H9 (cell line): ENCODE results near the gene HECW1. TPM values are rescaled to one million over a fixed set of nuclear protein-coding genes. Genes with fewer than 3 reads are reported as not detected.

Experiments used
- DNase-seq: peaks from one replicate; pipeline ENCODE4 v3.0.0-alpha.2; 2017
- H2AFZ ChIP-seq: one replicate; pipeline ENCODE4 v1.6.1; 2013; ENCODE audit warnings: mild to moderate bottlenecking, low read length, control low read depth, moderate library complexity
- H2AK5ac ChIP-seq: 2 replicates; pipeline ENCODE4 v1.6.1; 2013; ENCODE audit warnings: low read length, control low read depth, mixed read lengths; ENCODE audit not compliant: insufficient read length
- H2BK120ac ChIP-seq: one replicate; pipeline ENCODE4 v1.6.1; 2013; ENCODE audit warnings: low read depth, mild to moderate bottlenecking, low read length, control low read depth, inconsistent platforms; ENCODE audit not compliant: poor library complexity, severe bottlenecking
- H2BK12ac ChIP-seq: 2 replicates; pipeline ENCODE4 v1.6.1; 2013; ENCODE audit warnings: low read length, control low read depth, mixed read lengths, low read depth; ENCODE audit not compliant: insufficient read length
- H2BK15ac ChIP-seq: 2 replicates; pipeline ENCODE4 v1.6.1; 2013; ENCODE audit warnings: low read depth, low read length, control low read depth
- H2BK20ac ChIP-seq: one replicate; pipeline ENCODE4 v1.6.1; 2013; ENCODE audit warnings: low read depth, mild to moderate bottlenecking, low read length, control low read depth, inconsistent platforms; ENCODE audit not compliant: poor library complexity, severe bottlenecking
- H2BK5ac ChIP-seq: 2 replicates; pipeline ENCODE4 v1.6.1; 2013; ENCODE audit warnings: low read length, control low read depth, mixed read lengths; ENCODE audit not compliant: insufficient read length
- H3K14ac ChIP-seq: 2 replicates; pipeline ENCODE4 v1.6.1; 2013; ENCODE audit warnings: low read length, control low read depth; ENCODE audit not compliant: insufficient read depth
- H3K18ac ChIP-seq: 2 replicates; pipeline ENCODE4 v1.6.1; 2013; ENCODE audit warnings: low read depth, mild to moderate bottlenecking, mixed read lengths, low read length, control low read depth; ENCODE audit not compliant: insufficient read length
- H3K23ac ChIP-seq: 2 replicates; pipeline ENCODE4 v1.6.1; 2013; ENCODE audit warnings: low read length, control low read depth, mixed read lengths, low read depth; ENCODE audit not compliant: insufficient read length
- H3K23me2 ChIP-seq: 2 replicates; pipeline ENCODE4 v1.6.1; 2013; ENCODE audit warnings: low read depth, mild to moderate bottlenecking, mixed read lengths, low read length, control low read depth; ENCODE audit not compliant: insufficient read length, poor library complexity, severe bottlenecking
- H3K27ac ChIP-seq: 2 replicates; pipeline ENCODE4 v1.5.1; 2013; ENCODE audit warnings: low read length, control low read depth, mixed read lengths, low read depth; ENCODE audit not compliant: insufficient read length
- H3K27me3 ChIP-seq: 2 replicates; pipeline ENCODE4 v1.6.1; 2013; ENCODE audit warnings: low read length, control low read depth, inconsistent platforms; ENCODE audit not compliant: insufficient read depth
- H3K4ac ChIP-seq: 2 replicates; pipeline ENCODE4 v1.6.1; 2013; ENCODE audit warnings: low read depth, mild to moderate bottlenecking, control low read depth, inconsistent platforms, low read length, moderate library complexity
- H3K4me1 ChIP-seq: 2 replicates; pipeline ENCODE4 v1.6.1; 2013; ENCODE audit warnings: low read length, control low read depth, inconsistent platforms; ENCODE audit not compliant: insufficient read depth
- H3K4me2 ChIP-seq: 2 replicates; pipeline ENCODE4 v1.6.1; 2013; ENCODE audit warnings: low read length, control low read depth, mixed read lengths; ENCODE audit not compliant: insufficient read length, insufficient read depth
- H3K56ac ChIP-seq: 2 replicates; pipeline ENCODE4 v1.6.1; 2013; ENCODE audit warnings: low read depth, mild to moderate bottlenecking, mixed read lengths, low read length, control low read depth; ENCODE audit not compliant: insufficient read length
- H3K79me1 ChIP-seq: 2 replicates; pipeline ENCODE4 v1.6.1; 2013; ENCODE audit warnings: low read depth, mild to moderate bottlenecking, moderate library complexity, low read length, control low read depth, inconsistent platforms; ENCODE audit not compliant: insufficient read depth, poor library complexity, severe bottlenecking
- H3K79me2 ChIP-seq: 2 replicates; pipeline ENCODE4 v1.6.1; 2013; ENCODE audit warnings: low read length, control low read depth, inconsistent platforms; ENCODE audit not compliant: insufficient read depth
- H3K9ac ChIP-seq: 2 replicates; pipeline ENCODE4 v1.6.1; 2013; ENCODE audit warnings: low read length, control low read depth, mixed read lengths; ENCODE audit not compliant: insufficient read length; ENCODE audit errors: extremely low read depth
- H3K9me3 ChIP-seq: one replicate; pipeline ENCODE4 v1.6.1; 2013; ENCODE audit warnings: low read depth, low read length, inconsistent platforms; ENCODE audit not compliant: control insufficient read depth
- H3T11ph ChIP-seq: one replicate; pipeline ENCODE4 v1.6.1; 2013; ENCODE audit warnings: mild to moderate bottlenecking, low read length, control low read depth, inconsistent platforms
- H4K20me1 ChIP-seq: one replicate; pipeline ENCODE4 v1.6.1; 2013; ENCODE audit not compliant: control insufficient read depth, insufficient read length, insufficient read depth
- H4K5ac ChIP-seq: 2 replicates; pipeline ENCODE4 v1.6.1; 2013; ENCODE audit warnings: low read depth, mild to moderate bottlenecking, mixed read lengths, low read length, control low read depth; ENCODE audit not compliant: insufficient read length
- H4K8ac ChIP-seq: replicated peaks from 2 replicates; pipeline ENCODE4 v1.6.1; 2013; ENCODE audit warnings: low read length, control low read depth, mixed read lengths, low read depth; ENCODE audit not compliant: insufficient read length
- H4K91ac ChIP-seq: 2 replicates; pipeline ENCODE4 v1.6.1; 2013; ENCODE audit warnings: low read depth, mild to moderate bottlenecking, moderate library complexity, mixed read lengths, low read length, control low read depth; ENCODE audit not compliant: insufficient read length
- H3K27ac Mint-ChIP-seq, 3 experiments: 2 replicates in 2 of 3; 3 replicates in 1 of 3; pipeline ENCODE4 v1.8.0; 2020 to 2021; ENCODE audit warnings: mixed read lengths in 3 of 3, mild to moderate bottlenecking in 1 of 3, moderate library complexity in 1 of 3
- H3K27me3 Mint-ChIP-seq: 2 replicates; pipeline ENCODE4 v1.8.0; 2021; ENCODE audit warnings: low read depth, mild to moderate bottlenecking, moderate library complexity, mixed read lengths
- H3K36me3 Mint-ChIP-seq, 3 experiments: 2 replicates in 2 of 3; 3 replicates in 1 of 3; pipeline ENCODE4 v1.8.0; 2020 to 2021; ENCODE audit warnings: low read depth in 3 of 3, mixed read lengths in 3 of 3; ENCODE audit not compliant: insufficient read depth in 1 of 3
- H3K4me1 Mint-ChIP-seq, 2 experiments: 2 replicates each; pipeline ENCODE4 v1.8.0; 2020; ENCODE audit warnings: mixed read lengths in 2 of 2
- H3K4me3 Mint-ChIP-seq, 2 experiments: 2 replicates in 1 of 2; 3 replicates in 1 of 2; pipeline ENCODE4 v1.8.0; 2020 to 2021; ENCODE audit warnings: mild to moderate bottlenecking in 2 of 2, mixed read lengths in 2 of 2, moderate library complexity in 1 of 2
- H3K9me3 Mint-ChIP-seq, 2 experiments: 2 replicates in 1 of 2; 3 replicates in 1 of 2; pipeline ENCODE4 v1.8.0; 2020; ENCODE audit warnings: mild to moderate bottlenecking in 2 of 2, mixed read lengths in 2 of 2, moderate library complexity in 1 of 2
- WGBS: extraction: QIAGEN DNeasy Blood & Tissue Kit; methylation state at CpG from one replicate; pipeline ENCODE4 v1.1.7; 2013; ENCODE audit warnings: missing lambda C conversion rate, low lambda C conversion rate, mixed read lengths; ENCODE audit not compliant: insufficient read length; ENCODE audit errors: extremely low coverage; 5-methylcytosine and 5-hydroxymethylcytosine counted together
- microRNA-seq: library from miRNA; unstranded; fragments of <30 nt; microRNA quantifications from one replicate; pipeline ENCODE4, GENCODE V29; 2020; ENCODE audit warnings: borderline microRNAs expressed
- total RNA-seq: library from RNA; stranded (reverse); gene quantifications from 2 replicates; pipeline ENCODE4 v1.2.1, GENCODE V29; 2021
- TF ChIP-seq, protein P1 (sequence below): fragments of 200-600 bp; sonication (generic); conservative IDR thresholded peaks from 3 replicates; pipeline ENCODE4 v1.8.0; 2021; ENCODE audit warnings: antibody characterized with exemption, mild to moderate bottlenecking

The HECW1 gene
- total RNA-seq, 1 experiment from 2014 or later = 5.0 TPM

DNA sequence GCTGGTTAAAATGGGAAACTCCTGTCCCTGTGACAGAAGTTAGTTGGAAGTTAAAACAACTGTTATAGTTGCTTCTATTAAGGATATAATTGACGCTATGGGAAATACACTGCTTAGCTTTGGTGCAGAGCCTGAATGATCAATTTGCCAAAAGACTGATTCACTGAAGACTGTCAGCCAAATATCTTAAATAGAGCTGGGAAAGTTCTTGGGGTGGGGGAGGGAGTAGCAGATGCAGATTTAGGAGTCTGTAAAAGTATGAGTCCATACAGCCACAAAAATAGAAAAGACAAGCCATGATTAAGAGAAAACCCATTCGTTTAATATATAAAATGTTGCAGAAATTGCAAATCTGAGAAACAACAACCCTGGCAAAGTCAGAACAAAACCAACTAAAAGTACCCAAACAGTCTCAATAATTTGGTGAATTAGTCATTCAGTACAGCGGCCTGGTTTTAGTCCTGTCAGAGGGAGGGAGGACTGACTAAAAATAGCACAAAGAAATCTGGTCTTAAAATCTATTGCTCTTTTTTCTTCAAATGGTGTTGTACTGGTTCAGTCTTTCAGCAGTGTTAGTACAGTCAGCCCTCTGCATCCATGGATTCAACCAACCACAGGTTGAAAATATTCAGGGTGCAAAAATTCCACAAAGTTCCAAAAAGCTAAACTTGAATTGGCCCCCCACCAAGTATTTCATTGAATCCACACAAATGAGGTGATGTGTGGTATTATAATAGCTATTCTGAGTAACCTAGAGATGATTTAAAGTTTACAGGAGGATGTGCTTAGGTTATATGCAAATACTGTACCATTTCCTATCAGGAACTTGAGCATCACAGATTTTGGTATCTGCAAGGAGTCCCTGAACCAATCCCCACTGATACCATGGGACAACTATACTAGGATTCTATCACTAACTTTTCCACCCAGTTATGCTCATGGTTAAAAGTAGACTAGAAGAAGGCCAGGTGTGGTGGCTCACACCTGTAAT is 500.4 kb downstream of the HECW1 start:
- Histone ChIP-seq H3K27me3 (no peaks in the 10 kb centered on the region), H2BK12ac (no peak overlapping the region), H4K8ac (no peak overlapping the region), H3K18ac (no peak overlapping the region), H3K23ac (no peak overlapping the region), H3K14ac (no peak overlapping the region), H3T11ph (no peak overlapping the region), H2AK5ac (no peak overlapping the region), H3K23me2 (peaks cover under 1% of the 10 kb centered on the region), H2AFZ (no peak overlapping the region), H3K4me2 (no peak overlapping the region), H2BK5ac (no peak overlapping the region), H4K5ac (no peak overlapping the region), H3K27ac (no peak overlapping the region), H2BK120ac (no peak overlapping the region), H3K79me1 (no peaks in the 10 kb centered on the region), H3K4me1 (no peaks in the 10 kb centered on the region), H3K4ac (no peak overlapping the region), H2BK15ac (no peak overlapping the region), H3K79me2 (peaks cover 2% of the 10 kb centered on the region; the same call in 1 of the 2 replicates), H3K9ac (no peak overlapping the region), H4K91ac (no peak overlapping the region), H3K56ac (no peak overlapping the region), H3K9me3 (no peaks in the 10 kb centered on the region), H4K20me1 (no peaks in the 10 kb centered on the region), H2BK20ac (no peak overlapping the region)
- no CpG with 5 or more reads among the region's 3 CpGs for WGBS
- no peak overlapping the region for H3K27ac Mint-ChIP-seq
- H3K9me3 Mint-ChIP-seq = no peaks in the 10 kb centered on the region
- H3K4me3 Mint-ChIP-seq = no peak overlapping the region
- no peaks in the 10 kb centered on the region for H3K27me3 Mint-ChIP-seq
- H3K4me1 Mint-ChIP-seq = no peaks in the 10 kb centered on the region; a peak in 1 of 4 replicates
- TF ChIP-seq, protein P1, sequence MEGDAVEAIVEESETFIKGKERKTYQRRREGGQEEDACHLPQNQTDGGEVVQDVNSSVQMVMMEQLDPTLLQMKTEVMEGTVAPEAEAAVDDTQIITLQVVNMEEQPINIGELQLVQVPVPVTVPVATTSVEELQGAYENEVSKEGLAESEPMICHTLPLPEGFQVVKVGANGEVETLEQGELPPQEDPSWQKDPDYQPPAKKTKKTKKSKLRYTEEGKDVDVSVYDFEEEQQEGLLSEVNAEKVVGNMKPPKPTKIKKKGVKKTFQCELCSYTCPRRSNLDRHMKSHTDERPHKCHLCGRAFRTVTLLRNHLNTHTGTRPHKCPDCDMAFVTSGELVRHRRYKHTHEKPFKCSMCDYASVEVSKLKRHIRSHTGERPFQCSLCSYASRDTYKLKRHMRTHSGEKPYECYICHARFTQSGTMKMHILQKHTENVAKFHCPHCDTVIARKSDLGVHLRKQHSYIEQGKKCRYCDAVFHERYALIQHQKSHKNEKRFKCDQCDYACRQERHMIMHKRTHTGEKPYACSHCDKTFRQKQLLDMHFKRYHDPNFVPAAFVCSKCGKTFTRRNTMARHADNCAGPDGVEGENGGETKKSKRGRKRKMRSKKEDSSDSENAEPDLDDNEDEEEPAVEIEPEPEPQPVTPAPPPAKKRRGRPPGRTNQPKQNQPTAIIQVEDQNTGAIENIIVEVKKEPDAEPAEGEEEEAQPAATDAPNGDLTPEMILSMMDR = no peak
- no peak for DNase-seq
- peaks cover 0 to 24% (median 17%) of the 10 kb centered on the region in 3 experiments; a peak in 4 of 7 replicates for H3K36me3 Mint-ChIP-seq

Small RNA genes within 50 kb of the gene (microRNA-seq; reads per million reads assigned to microRNA genes)
- gene MIR3943 = 1.0 reads per million

Other genes starting within 250 kb of the HECW1 start
- gene C7orf25, start 200.6 kb upstream of the HECW1 start, total RNA-seq = 2.9 and 3.8 TPM in 2 replicates
- 227 and 239 TPM in 2 replicates for gene PSMA2, start 180.5 kb upstream of the HECW1 start, total RNA-seq
- gene MRPL32, start 180.3 kb upstream of the HECW1 start, total RNA-seq = 97.2 and 101 TPM in 2 replicates